Measurements from ENCODE around the gene RPL36A.

RPL36A gene

DNA sequence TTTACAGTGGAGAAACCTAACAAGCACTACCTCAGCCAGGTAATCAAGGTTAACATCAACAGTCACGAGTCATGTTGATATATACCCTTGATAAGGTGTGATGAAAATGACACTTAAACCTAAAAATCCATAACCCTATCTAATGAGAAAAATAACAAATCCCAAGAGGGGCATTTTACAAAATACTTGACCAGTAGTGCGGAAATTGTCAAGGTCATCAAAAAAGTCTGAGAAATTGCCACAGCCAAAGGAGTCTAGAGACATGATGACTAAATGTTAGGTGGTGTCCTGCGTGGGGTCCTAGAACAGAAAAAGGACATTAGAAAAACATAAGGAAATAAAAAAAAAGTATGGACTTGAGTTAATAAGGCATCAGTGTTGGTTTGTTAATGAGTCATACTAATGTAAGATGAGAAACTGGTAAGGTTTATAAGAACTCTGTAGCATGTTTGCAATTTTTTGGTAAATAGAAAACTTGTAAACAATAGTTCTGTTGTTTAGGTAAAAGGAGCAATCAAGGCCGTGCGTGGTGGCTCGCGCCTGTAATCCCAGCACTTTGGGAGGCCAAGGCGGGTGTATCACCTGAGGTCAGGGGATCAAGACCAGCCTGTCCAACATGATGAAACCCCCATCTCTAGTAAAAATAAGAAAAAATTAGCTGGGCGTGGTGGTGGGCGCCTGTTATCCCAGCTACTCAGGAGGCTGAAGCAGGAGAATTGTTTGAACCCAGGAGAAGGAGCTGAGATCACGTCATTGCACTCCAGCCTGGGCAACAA lies 2.9 kb downstream of the RPL36A start:
- DNase-seq: no peak

DNA sequence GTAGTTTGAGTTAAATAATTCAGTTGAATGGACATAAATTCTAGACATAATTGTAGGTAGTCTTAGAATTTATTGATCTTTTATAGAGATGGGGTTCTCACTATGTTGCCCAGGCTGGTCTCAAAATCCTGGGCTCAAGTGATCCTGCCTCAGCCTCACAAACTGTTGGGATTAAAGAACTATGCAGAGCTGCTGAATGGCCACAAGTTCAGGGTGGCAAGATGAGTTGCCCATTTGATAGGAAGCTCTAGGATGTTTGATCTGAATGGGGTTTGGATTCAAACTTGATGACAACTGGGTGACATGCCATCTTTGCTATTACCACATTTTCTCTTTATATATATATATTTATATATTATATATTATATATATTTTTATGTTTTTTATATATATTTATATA lies 3.6 kb downstream of the RPL36A start:
- DNase-seq: no peak

DNA sequence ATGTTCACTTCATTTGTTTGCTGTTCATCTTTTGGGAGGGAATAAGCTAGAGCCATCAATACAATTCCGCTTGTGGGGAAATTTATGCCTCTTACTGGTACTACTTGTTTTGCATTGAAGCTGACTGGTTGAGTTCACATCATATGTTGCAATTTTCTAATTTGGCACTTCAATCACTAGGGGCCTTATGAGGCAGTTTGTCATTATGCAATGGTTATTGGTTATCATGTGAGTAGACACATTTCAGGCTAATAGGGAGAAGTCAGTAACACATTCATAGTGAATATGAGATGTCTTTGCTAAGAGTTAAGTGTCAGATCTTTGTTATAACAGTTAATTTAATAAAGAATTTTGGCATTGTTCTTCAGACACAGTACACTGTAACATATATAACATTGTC lies 5.0 kb downstream of the RPL36A start:
- DNase-seq: no peak

DNA sequence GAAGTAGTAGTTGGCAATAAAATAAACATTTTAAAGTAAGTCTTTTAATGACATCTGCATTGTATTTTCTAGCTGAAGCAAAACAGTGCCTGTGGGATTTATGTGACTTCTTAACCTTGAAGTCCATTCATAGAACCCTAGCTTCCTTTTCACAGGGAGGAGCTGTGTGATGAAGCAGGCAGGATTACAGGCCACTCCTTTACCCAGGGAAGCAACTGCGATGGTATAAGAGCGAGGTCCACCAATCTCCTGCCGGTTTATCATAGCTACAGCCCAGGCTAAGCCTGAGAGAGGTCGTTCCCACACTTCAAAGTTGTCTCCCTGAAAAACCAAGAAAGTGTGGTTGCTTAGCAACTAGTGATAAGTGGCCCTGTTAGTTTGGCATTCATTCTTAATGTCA lies 7.0 kb downstream of the RPL36A start:
- DNase-seq: no peak

DNA sequence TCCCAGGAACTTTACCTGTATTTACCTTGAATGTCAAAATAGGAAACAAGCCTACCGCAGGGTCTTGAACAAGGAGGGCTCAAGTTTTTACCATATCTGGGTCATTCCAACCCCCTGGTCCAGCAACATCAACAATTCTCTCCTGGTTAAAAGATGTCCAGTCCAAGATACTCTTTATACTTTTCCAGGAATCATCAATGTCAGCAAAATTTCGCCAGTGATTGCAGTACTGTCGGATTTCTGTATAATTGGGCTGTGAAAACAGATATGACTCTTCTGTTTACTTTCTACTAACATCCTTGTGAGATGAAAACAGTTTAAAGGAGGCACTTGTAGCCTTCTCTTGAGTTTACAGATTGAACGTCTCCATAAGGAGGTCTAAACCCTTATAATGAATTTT lies 7.9 kb downstream of the RPL36A start:
- no peak for DNase-seq

DNA sequence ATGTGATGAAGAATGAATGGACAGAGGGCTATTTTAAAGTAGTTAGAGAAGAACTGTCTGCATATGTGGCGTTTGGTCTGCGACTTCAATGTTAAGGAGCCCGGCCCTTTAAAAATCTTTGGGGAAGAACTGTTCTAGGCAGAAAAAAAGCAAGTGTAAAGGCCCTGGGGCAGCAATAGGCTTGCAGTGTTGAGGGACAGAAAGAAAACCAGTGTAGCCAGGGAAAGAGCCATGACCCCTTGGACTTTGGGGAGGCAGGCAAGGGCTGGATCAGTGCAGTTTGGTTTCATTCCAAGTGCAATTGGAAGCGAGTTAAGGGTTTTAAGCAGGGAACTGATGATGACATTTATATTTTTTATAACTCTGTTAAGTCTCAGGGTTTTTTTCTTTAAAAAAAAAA lies 9.0 kb downstream of the RPL36A start:
- DNase-seq: no peak

DNA sequence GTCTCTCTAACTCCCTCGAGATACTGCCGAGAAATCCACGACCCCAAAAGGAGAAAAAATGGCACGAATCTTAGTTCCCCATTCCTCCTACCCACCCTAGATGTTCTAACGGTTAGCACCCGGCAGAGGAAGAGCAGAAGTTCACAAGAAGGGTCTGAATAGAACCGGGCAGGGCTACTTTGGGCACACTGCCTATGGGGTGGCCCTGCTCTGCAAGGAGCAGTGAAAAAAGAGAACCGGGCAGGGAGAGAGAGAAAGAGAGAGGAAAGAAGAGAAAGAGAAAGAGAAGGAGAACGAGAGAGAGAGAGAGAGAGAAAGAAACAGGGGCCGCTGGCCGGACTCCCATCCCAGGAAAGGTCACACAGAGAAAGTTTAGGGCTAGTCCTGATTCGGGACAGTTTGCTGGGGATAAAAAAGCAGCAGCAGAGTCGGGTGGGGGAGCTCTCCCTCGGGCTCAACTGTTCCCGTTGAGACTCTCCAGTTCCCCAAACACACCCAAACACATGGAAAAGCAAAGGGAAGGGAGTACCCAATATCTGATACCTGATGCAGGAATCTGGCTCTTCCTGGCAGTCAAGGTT lies 16.4 kb downstream of the RPL36A start:
- no peak for DNase-seq

DNA sequence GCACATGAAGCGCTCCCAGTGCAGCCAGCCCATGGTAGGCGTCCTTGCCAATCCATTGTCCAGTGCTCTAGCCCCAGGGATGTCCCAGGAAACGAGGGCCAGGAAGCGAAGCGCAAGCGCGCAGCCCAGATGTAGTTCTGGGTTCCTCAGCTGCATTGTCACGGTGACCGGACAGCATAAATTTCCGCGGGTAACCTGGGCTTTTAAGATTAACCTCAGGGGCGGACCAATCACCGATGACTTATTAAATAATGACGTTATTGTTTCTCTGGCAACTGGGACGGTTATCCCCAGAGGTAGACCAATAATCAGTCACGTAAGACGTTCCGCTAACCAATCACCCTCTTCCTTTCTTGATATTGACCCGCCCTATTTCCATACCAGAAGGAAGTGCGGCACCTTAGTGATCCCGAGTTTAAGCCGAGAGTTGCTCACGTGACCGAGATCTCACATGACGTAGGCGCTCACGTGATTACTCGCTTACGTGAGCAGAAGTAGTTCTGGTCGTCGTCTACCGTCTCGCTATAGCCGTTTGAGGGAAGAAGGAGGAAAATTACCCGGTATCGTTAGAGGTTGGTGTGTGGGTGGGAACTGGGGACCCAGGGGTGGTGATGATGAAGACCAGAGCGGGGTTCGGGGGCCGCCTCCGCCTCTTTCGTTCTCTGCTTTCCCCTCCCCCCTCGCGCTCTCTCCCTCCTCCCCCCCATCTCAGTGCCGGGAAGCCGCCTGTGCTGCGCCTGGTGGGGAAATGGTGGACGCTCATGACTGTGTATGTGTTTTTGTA lies 17.1 kb downstream of the RPL36A start, which contains the start of the genes GLA and HNRNPH2:
GLA (minus strand) TSS at position 178 of the 784 bp plus-strand sequence; CDS start at position 156, 22 bp downstream.
HNRNPH2 (plus strand) TSS at position 475 of the 784 bp plus-strand sequence. CDS start 3,767 bp downstream, outside the sequence.
- peak; percentile 98 for DNase-seq

DNA sequence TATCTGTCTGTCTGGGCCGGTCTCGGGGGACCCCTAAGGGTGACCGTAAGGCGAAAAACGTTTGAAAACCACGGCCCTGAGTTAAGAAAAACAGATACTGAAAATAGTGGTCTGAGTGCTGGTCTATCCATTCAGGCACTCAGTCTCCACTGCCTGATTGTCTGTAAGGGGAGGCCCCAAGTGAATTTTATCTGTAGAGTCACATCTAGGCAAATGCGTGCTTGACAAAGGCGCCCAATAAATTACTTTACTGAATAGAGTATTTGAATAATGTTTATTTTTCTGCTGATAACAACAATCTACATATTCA lies 17.7 kb downstream of the RPL36A start:
- DNase-seq: no peak

DNA sequence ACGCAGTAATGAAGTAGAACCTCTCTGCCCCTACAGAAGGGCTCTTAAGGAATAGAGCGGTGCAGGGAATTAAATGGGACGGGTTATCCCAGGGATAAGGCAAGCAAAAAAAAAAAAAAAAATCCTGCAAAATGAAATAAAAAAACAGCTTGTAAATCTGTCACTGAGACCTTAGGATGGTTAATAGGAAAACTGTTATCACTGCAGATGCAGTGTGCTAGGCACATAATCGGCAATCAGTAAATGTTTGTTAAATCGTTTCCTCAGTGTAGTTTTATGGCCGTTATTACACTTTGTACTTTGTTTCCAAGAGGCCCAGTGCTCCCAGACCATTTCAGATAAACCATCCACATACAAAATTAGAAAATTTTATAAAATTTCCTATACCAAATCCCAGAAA lies 18.2 kb downstream of the RPL36A start:
- DNase-seq: no peak

DNA sequence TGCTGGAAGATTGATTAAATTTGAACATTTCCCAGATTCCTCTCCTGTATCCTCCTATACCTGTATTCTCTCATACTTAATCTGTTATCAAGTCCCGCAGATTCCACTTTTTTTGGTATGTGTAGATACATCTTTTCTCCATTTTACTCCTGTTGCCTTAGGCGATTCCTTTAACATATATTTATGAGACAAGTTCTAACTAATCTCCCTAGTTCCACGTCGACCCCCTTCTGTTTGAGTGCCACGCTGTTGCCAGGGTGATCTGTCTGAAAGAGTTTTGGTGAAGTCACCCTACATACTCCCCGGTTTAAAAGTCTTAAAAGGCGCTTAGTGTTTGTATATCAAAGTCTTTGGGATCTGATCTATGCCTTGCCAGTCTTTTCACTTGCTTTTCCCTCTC lies 19.6 kb downstream of the RPL36A start:
- no peak for DNase-seq

DNA sequence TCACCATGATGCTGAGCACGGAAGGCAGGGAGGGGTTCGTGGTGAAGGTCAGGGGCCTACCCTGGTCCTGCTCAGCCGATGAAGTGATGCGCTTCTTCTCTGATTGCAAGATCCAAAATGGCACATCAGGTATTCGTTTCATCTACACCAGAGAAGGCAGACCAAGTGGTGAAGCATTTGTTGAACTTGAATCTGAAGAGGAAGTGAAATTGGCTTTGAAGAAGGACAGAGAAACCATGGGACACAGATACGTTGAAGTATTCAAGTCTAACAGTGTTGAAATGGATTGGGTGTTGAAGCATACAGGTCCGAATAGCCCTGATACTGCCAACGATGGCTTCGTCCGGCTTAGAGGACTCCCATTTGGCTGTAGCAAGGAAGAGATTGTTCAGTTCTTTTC lies 21.2 kb downstream of the RPL36A start:
- DNase-seq: no peak

DNA sequence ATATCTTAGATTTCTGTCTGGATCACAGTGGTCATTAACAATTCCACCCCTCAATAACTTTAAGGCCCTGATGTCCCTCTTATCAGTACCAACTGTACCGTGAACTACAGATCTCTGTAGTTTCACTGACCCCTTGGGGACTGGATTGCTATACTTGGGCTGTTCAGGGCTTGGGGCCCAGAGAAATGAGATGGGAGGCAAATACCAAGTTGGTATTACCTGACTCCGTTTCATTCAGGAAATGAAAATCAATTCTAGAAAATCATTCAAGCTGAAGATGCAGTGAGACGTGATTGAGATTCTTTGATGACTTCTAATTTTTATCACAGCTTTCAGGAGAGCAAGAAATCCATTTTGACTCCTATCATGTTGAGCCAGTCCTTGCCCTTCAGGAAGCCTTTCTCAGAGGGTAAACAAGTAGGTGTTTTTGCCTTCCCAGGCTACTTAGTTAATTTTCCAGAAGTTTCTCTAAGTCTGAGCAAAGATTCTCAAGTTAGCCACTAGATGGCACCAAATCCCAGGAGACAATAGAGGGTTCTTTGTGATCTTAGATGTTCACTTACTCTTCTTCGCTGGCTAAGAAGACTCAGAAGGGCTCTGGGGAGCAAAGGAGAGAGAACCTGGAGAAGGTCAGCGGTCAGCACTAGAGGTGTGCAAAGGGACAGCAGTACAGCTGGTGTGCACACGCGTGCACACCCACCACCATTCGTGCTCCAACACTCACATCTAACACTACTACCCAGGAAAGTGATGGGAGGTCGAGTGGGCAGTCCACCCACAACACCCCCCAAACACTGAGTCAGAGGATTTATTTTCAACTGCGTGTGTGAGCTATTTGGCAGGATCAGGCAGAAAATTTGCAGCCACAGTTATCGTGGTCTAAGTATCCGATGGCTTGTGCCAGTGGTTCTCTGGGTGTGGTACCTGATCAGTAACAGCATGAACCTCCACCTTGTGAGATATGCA lies 24.7 kb downstream of the RPL36A start:
- DNase-seq: peak; percentile 69

DNA sequence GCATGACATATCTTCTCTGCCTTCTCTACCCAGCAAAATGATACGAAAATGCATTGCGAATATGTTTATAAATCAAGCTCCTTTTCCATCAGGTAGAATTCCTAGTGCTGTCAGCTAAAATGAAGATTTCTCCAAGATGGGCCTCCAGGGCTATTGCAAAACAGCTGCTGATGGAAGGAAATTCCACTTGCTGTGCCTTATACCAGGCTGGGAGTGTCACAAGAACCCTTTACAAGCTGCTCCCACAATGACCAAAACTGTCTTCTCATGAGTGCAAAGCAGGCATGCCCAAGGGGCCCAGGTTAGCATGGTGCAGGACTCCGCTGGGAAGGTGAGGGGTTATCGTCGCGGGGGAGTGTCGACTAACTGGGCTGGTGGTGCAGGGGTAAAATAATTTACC lies 25.9 kb downstream of the RPL36A start:
- DNase-seq: no peak

DNA sequence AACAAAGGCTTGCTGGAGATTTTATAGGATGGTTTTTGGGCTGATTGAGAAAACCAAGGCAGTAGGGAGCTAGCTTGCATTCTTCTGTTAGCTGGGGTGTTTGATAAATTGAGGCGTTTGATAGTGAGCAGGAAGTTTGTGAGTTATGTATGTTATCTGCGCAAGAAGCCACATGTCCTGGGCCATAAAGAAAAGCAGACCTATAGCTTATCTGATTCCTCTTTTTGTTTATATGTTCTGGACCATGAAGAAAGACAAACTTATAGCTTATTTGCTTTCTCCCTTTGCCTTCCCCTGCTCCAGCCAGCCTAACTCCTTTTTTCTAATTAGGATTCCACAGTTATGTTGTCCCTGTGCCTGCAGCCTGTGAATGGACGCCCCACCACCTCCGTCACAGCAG lies 26.4 kb downstream of the RPL36A start:
- DNase-seq: no peak

DNA sequence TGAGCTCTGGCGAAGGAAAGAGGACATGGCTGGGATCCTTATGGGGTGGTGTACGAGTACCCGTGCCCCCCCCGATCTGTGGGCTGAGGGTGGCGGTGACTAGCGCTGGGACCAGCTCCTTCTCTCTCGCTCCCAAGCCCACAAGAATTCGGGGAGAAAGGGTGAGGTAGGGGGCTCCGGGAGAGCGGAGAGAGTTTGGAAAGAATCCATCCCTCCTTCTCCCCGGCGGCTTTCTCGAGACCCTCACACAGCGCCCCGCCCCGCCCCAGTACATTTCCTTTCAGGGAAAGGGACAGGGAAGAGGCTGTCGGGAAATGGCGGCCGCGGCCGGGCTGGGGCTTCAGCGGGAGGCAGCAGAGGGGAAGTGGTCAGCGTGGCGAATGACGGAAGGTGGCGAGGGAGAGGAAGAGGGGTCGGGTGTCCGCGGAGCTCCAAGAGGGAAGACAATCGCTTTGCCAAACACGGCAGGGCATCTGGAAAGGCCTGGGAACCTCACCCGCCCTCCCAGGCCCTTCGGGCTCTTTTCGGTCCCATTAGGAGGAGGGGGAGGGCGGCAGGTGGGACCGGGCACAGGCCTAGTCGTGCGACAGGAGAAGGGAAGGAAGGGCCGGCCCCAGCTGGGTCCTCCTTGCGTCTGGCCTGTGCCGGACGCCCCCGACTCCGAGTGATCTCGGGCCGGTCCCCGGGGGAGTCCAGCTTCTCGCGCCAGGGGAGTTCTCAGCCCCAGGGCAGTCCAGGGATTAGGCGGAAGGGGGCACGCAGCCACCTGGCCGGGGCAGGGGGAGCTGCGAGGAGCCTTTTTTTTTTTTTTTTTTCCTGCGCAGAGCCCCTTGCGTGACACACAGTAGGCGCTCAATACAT lies 27.4 kb downstream of the RPL36A start:
- peak; percentile 50 for DNase-seq

DNA sequence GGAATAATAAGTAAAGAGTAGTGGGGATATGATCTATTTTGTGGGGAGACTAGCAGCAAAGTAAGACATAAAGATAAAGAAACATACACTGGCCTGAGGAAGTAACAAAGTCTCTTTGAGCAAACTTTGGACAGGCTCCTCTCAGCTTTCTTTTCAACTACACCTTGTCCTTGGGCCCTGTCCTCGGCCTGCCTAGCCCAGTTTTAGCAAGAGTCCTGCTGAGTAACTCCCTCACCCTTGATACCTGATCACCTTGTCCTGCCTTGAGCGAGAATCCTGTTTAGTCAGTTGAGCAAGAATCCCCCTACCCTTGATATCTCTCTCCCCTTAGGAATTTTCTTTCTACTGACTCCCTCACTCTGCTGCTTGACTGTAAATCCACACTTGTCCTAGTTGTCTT lies 28.7 kb downstream of the RPL36A start:
- no peak for DNase-seq

DNA sequence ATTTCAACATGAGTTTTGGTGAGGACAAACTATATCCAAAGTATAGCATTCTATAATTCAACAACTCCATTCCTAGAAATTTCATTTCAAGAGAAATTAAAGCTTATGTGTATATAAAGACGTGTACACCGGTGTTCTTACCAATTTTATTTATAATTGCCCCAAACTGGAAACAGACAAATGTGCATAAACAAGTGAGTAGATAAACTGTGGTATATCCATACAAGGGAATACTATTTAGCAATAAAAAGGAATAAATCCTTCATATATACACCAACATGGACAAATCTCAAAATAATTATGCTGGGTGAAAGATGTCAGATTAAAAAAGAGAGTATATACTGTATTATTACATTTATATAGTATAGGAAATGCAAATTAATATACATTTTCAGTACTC lies 37.1 kb downstream of the RPL36A start:
- no peak for DNase-seq

DNA sequence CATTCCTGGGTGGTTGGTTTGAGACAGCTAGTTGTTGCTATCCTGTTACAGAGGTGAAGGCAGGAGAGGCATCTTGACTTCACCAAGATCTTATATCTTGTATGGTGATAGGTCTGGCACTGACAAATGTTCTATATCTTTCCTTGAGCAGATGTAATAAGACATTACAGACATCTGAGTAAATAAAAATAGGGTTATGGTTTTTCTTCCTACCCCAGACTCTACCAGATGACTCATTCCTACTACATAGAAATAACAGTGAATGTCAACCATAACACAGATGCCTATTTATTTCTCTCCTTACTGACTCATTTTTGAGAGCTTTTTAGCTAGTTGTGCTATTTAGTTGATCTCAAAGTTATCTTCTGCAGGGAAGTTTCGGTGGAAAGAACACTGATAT lies 39.1 kb downstream of the RPL36A start:
- DNase-seq: peak; percentile 66

DNA sequence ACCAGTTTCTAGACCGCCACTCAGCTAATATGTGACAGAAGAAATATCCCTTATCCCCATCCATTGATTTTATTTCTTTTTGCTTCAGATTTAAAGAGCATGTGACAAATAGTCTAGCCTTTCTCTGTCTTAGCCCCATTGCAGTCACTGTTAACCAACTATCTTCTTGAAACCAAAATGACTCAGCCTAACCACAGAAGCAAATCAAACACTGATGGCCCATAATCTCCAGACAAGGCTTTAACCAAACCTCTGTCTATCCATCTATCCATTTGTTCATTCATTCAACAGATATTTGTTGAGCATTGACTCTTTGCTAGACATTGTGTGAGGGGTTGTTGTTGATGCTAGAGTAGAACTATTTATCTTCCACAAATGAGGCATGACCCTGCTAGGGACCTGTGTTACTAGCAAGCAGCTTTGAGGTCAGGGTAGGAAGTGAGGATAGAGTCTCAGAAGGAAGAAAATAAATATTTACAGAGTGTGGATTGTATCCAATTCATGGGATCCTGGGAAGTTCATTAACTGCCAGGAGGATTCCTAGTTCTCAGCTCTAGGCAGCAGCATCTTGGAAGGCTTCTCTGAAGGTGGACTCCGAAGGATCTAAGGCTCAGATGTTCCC lies 39.8 kb downstream of the RPL36A start:
- peak; percentile 53 for DNase-seq

DNA sequence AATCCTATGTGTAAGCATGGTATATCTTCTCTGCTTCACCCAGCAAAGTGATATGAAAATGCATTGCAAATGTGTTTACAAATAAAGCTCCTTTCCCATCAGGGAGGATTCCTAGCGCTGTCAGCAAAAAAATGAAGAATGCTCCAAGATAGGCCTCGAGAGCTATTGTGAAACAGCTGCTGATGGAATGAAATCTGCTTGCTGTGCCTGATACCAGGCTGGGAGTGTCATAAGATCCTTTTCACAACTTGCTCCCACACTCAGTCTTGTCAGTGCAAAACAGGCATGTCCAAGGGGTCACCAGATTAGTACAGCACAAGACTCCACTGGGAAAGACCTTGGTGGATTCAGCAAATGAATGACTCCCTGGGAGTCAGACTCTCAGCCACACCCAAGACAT lies 51.3 kb downstream of the RPL36A start:
- no peak for DNase-seq
